ENCODE measurements around the gene C16orf96.

Gene C16orf96

GRCh38 chr16:4606354-4606753 is 50.2 kb downstream of the C16orf96 start:
- Histone ChIP-seq H3K27me3 (replicated peaks; ENCODE audit: insufficient read depth, low read length) (peaks cover 5% of the 10 kb centered on the region), H3K79me2 (ENCODE audit: low read length) (peaks cover 2% of the 10 kb centered on the region; the same call in 1 of the 2 replicates), H3K36me3 (replicated peaks; ENCODE audit: insufficient read depth, low read length) (no peaks in the 10 kb centered on the region), H3K4me1 (ENCODE audit: low read length) (no peaks in the 10 kb centered on the region), H3K9me2 (replicated peaks; ENCODE audit: insufficient read depth, low read length) (no peaks in the 10 kb centered on the region), H2AFZ (ENCODE audit: low read length) (no peak overlapping the region), H3K9ac (ENCODE audit: low read length) (no peak overlapping the region), H3K4me2 (ENCODE audit: low read depth, low read length) (no peak overlapping the region), H3K27ac (ENCODE audit: low read length) (no peak overlapping the region), H3K4me3 (ENCODE audit: low read length) (no peak overlapping the region), H3F3A (ENCODE audit: insufficient read depth, low read length) (no peaks in the 10 kb centered on the region), H3K9me3 (replicated peaks; ENCODE audit: insufficient read depth, low read length) (no peaks in the 10 kb centered on the region), H4K20me1 (ENCODE audit: insufficient read depth, low read length) (no peaks in the 10 kb centered on the region)
- TF ChIP-seq EZH2 (optimal IDR thresholded peaks at IDR 0.05; ENCODE audit: low read depth, low read length) = no peak
- TF ChIP-seq, protein P1, sequence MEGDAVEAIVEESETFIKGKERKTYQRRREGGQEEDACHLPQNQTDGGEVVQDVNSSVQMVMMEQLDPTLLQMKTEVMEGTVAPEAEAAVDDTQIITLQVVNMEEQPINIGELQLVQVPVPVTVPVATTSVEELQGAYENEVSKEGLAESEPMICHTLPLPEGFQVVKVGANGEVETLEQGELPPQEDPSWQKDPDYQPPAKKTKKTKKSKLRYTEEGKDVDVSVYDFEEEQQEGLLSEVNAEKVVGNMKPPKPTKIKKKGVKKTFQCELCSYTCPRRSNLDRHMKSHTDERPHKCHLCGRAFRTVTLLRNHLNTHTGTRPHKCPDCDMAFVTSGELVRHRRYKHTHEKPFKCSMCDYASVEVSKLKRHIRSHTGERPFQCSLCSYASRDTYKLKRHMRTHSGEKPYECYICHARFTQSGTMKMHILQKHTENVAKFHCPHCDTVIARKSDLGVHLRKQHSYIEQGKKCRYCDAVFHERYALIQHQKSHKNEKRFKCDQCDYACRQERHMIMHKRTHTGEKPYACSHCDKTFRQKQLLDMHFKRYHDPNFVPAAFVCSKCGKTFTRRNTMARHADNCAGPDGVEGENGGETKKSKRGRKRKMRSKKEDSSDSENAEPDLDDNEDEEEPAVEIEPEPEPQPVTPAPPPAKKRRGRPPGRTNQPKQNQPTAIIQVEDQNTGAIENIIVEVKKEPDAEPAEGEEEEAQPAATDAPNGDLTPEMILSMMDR (IDR thresholded peaks at IDR 0.05; ENCODE audit: low read length) = no peak
- DNase-seq = no peak

GRCh38 chr16:4607841-4608703 is 51.9 kb downstream of the C16orf96 start:
- Histone ChIP-seq H3K4me1 (ENCODE audit: low read length) (peaks cover under 1% of the 10 kb centered on the region; the same call in 1 of the 2 replicates), H3K27ac (ENCODE audit: low read length) (no peak overlapping the region), H4K20me1 (ENCODE audit: insufficient read depth, low read length) (no peaks in the 10 kb centered on the region), H3K9me2 (replicated peaks; ENCODE audit: insufficient read depth, low read length) (no peaks in the 10 kb centered on the region), H3K4me3 (ENCODE audit: low read length) (no peak overlapping the region), H3K36me3 (replicated peaks; ENCODE audit: insufficient read depth, low read length) (no peaks in the 10 kb centered on the region), H3K27me3 (replicated peaks; ENCODE audit: insufficient read depth, low read length) (no peaks in the 10 kb centered on the region), H3K9ac (ENCODE audit: low read length) (no peak overlapping the region), H3K79me2 (ENCODE audit: low read length) (peaks cover 16% of the 10 kb centered on the region), H3F3A (ENCODE audit: insufficient read depth, low read length) (no peaks in the 10 kb centered on the region), H3K9me3 (replicated peaks; ENCODE audit: insufficient read depth, low read length) (no peaks in the 10 kb centered on the region), H3K4me2 (ENCODE audit: low read depth, low read length) (no peak overlapping the region), H2AFZ (ENCODE audit: low read length) (no peak overlapping the region)
- TF ChIP-seq, protein P1 (IDR thresholded peaks at IDR 0.05; ENCODE audit: low read length) = no peak
- TF ChIP-seq EZH2phosphoT487 (IDR thresholded peaks at IDR 0.05; ENCODE audit: low read length) = no peak
- DNase-seq = no peak

DNA sequence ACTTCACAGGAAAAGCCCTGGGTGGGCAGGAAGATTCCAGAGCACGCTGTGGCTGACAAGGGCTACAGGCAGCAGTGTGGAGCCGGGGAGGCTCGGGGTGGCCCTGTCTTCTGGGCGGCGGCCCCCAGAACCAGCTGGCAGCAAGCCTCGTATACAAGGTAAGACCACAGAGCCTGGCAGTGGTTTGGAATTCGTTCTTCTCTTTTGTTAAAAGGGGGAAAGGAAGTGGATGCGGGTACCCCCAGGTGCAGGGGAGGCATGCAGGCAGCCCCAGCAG is 52.5 kb downstream of the C16orf96 start:
- H3K4me1 ChIP-seq (ENCODE audit: low read length) = peaks cover 6% of the 10 kb centered on the region; the same call in 1 of the 2 replicates
- no peak overlapping the region for H3K9ac ChIP-seq (ENCODE audit: low read length)
- no peaks in the 10 kb centered on the region for H3K9me3 ChIP-seq (replicated peaks; ENCODE audit: insufficient read depth, low read length)
- peaks cover 21% of the 10 kb centered on the region for H3K79me2 ChIP-seq (ENCODE audit: low read length)
- H3K27me3 ChIP-seq (replicated peaks; ENCODE audit: insufficient read depth, low read length) = no peaks in the 10 kb centered on the region
- H4K20me1 ChIP-seq (ENCODE audit: insufficient read depth, low read length) = no peaks in the 10 kb centered on the region
- H3K4me3 ChIP-seq (ENCODE audit: low read length) = no peak overlapping the region
- H2AFZ ChIP-seq (ENCODE audit: low read length) = no peak overlapping the region
- H3F3A ChIP-seq (ENCODE audit: insufficient read depth, low read length) = no peaks in the 10 kb centered on the region
- no peak overlapping the region for H3K27ac ChIP-seq (ENCODE audit: low read length)
- DNase-seq = no peak
- no peaks in the 10 kb centered on the region for H3K9me2 ChIP-seq (replicated peaks; ENCODE audit: insufficient read depth, low read length)
- H3K36me3 ChIP-seq (replicated peaks; ENCODE audit: insufficient read depth, low read length) = no peaks in the 10 kb centered on the region
- TF ChIP-seq EZH2phosphoT487 (IDR thresholded peaks at IDR 0.05; ENCODE audit: low read length) (no peak), EZH2 (optimal IDR thresholded peaks at IDR 0.05; ENCODE audit: low read depth, low read length) (no peak)
- TF ChIP-seq, protein P1 (IDR thresholded peaks at IDR 0.05; ENCODE audit: low read length) = no peak
- H3K4me2 ChIP-seq (ENCODE audit: low read depth, low read length) = no peak overlapping the region

Measured in MM.1S (cell line).